Posterior cingulate gyrus (tissue), 11 donors: ENCODE data around the gene DDR1.

Source experiments
- DNase-seq, 10 donors: peaks; one replicate each; pipeline versions ENCODE4 v3.0.0 to v3.0.0-alpha.2; 2020 to 2021; ENCODE audit warnings: mixed read lengths in 3 of 10
- intact Hi-C: fragments of 100-400 bp; cut with DNase I; formaldehyde crosslinking; loops from one replicate; pipeline ENCODE4 v1.15.1; 2023

Gene DDR1

GRCh38 chr6:30879684-30880427, 4.5 kb upstream of the DDR1 start:
- intact Hi-C loops = loop anchor here (5.0 to 10.0 kb wide), 2 partner anchors 138 to 205 kb away; partner anchors contain the start of genes DHX16, FLOT1 and IER3
- DNase-seq = no peak

GRCh38 chr6:30880698-30881252, 3.5 kb upstream of the DDR1 start:
- intact Hi-C loops = loop anchor here (10.0 kb wide), 1 partner anchor 206 kb away; the partner anchor contains the start of gene DHX16
- DNase-seq = peak in 5 of 10 donors; percentile 34 to 93 (median 48)

GRCh38 chr6:30881392-30882203, 2.7 kb upstream of the DDR1 start:
- DNase-seq = peak in 3 of 10 donors; percentile 35 to 90 (median 43)
- intact Hi-C loops = loop anchor here (10.0 kb wide), 1 partner anchor 207 kb away; the partner anchor contains the start of gene DHX16

GRCh38 chr6:30882204-30882758, 2.0 kb upstream of the DDR1 start:
- intact Hi-C loops = loop anchor here (10.0 kb wide), 1 partner anchor 207 kb away; the partner anchor contains the start of gene DHX16

GRCh38 chr6:30882759-30883684, 1.3 kb upstream of the DDR1 start:
- intact Hi-C loops = loop anchor here (10.0 kb wide), 1 partner anchor 208 kb away; the partner anchor contains the start of gene DHX16

More at GRCh38 chr6:30882204-30882758, 2.0 kb upstream of the DDR1 start:
- DNase-seq = no peak

GRCh38 chr6:30884521-30885480, 482 bp downstream of the DDR1 start:
- intact Hi-C loops = loop anchor here (2.0 to 10.0 kb wide), 2 partner anchors 30 to 210 kb away; partner anchors contain the start of genes DHX16 and VARS2
- peak; percentile 42 to 96 (median 62) for DNase-seq

More at GRCh38 chr6:30882759-30883684, 1.3 kb upstream of the DDR1 start:
- no peak for DNase-seq

- intact Hi-C loops = loop anchor here (2.0 to 10.0 kb wide), 2 partner anchors 29 to 211 kb away; partner anchors contain the start of genes DHX16 and VARS2
- DNase-seq = peak in 2 of 10 donors; percentile 77 to 83
Observed at GRCh38 chr6:30885481-30885998, 1.2 kb downstream of the DDR1 start.

GRCh38 chr6:30885999-30886896, 1.9 kb downstream of the DDR1 start:
- intact Hi-C loops = loop anchor here (2.0 to 10.0 kb wide), 3 partner anchors 23 to 211 kb away; partner anchors contain the start of genes DHX16, GTF2H4 and VARS2

GRCh38 chr6:30886897-30887255, 2.6 kb downstream of the DDR1 start:
- intact Hi-C loops = loop anchor here (2.0 to 10.0 kb wide), 2 partner anchors 22 to 212 kb away; partner anchors contain the start of genes DHX16 and GTF2H4
- DNase-seq = no peak

More at GRCh38 chr6:30885999-30886896, 1.9 kb downstream of the DDR1 start:
- peak in 9 of 10 donors; percentile 55 to 94 (median 67) for DNase-seq

- peak in 3 of 10 donors; percentile 42 to 87 (median 59) for DNase-seq
- intact Hi-C loops = loop anchor here (2.0 to 10.0 kb wide), 2 partner anchors 21 to 213 kb away; partner anchors contain the start of genes DHX16 and GTF2H4
Observed at GRCh38 chr6:30887901-30888815, 3.8 kb downstream of the DDR1 start.

- DNase-seq = peak in 2 of 10 donors; percentile 74 to 84
- intact Hi-C loops = loop anchor here (10.0 kb wide), 1 partner anchor 214 kb away; the partner anchor contains the start of gene DHX16
Observed at GRCh38 chr6:30888816-30889495, 4.6 kb downstream of the DDR1 start.

GRCh38 chr6:30889496-30889885, 5.2 kb downstream of the DDR1 start:
- intact Hi-C loops = loop anchor here (10.0 kb wide), 1 partner anchor 215 kb away; the partner anchor contains the start of gene DHX16
- no peak for DNase-seq

- DNase-seq = peak; percentile 64 to 97 (median 87)
- intact Hi-C loops = loop anchor here (10.0 kb wide), 1 partner anchor 215 kb away; the partner anchor contains the start of gene DHX16
Observed at GRCh38 chr6:30889921-30890645, 5.8 kb downstream of the DDR1 start.
